Stimulated activated CD4-positive, alpha-beta T cell treated with anti-CD3 and anti-CD28 coated beads, Interleukin-15, amount 100 ng/mL, for 48 hours (primary cell): ENCODE results near the gene ADM5.

Experiments used
- DNase-seq, 2 donors: peaks; one replicate each; pipeline ENCODE4 v3.0.0-alpha.2; 2020; ENCODE audit warnings: low read depth in 2 of 2

Gene ADM5

DNA sequence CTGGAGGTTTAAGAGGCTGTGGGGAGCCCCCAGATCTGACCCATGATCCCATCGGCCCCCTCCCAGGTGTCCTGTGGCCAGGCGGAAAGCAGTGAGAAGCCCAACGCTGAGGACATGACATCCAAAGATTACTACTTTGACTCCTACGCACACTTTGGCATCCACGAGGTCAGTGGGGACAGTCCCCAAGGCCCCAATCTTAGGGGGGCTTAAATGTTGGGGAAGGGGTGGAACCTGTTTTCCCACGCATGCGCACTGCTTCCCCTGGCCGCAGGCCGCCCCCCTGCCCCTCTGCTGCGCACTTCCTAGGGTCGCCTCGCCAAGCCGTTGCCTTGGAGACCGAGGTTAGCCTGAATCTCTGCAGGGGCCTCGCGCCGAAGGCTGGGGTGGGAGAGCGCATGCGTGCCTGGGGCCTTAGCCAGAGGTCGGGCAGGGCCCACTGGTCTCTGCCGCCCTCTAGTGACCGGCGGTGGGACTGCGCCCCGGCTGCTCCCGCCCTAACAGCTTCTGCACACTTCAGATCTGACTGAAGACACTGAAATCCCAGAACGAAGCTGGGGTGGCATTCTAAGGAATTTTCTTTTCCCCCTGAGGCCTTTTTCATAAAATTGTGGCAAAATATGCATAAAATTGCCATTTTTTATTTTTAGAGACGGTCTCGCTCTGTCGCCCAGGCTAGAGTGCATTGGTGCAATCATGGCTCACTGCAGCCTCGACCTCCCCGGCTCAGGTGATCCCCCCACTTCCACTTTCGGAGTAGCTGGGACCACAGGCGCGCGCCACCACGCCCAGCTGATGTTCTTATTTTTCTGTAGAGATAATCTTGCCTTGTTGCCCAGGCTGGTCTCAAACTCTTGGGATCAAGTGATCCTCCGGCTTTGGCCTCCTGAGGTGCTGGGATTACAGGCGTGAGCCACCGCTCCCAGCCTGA, 8.7 kb upstream of the ADM5 start:
- DNase-seq: peak; percentile 84 to 94

DNA sequence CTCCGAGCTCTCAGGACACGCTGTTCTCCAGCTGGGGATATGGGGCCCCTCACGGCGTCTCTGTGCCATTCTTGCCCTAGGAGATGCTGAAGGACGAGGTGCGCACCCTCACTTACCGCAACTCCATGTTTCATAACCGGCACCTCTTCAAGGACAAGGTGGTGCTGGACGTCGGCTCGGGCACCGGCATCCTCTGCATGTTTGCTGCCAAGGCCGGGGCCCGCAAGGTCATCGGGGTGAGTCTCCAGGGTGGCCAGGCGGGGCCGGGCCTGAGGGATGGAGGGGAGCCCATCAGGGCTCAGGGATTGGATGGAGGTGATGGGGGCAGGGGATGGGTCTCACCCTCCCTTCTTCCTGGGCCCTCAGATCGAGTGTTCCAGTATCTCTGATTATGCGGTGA, 7.6 kb upstream of the ADM5 start:
- DNase-seq: no peak

DNA sequence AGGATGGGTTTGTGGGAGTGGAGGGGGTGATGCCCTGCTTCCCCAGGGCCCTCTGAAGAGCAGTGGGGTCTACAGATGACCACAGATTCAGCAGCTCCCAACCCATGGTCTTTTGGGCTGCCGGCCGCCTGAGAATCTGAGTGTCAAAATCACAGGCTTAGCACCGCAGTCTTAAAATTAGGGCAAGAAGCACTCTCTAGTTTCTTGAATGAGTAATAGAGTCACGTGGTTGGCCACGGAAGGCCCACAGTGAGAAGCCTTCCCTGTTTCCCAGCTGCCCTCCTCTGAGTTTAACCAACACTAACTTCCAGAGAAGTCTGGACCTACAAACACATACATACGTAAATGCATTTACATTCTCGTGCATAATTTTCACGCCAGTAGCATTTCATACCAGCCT, 7.1 kb upstream of the ADM5 start:
- DNase-seq: no peak

DNA sequence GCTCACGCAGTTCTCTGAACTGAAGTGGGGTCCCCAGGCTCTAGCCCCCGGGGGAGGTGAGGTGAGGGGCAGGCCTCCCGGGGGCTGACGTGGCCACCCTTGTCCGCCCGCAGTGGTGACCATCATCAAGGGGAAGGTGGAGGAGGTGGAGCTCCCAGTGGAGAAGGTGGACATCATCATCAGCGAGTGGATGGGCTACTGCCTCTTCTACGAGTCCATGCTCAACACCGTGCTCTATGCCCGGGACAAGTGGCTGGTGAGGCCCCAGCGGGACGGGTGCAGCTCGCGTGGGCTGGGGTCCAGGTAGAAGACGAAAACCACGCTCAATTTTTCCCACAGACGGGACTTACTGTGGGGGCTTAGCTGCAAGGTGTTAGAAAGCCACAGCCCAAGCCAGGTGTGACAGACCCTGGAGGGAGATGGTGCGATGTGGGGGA, 5.6 kb upstream of the ADM5 start:
- no peak for DNase-seq

DNA sequence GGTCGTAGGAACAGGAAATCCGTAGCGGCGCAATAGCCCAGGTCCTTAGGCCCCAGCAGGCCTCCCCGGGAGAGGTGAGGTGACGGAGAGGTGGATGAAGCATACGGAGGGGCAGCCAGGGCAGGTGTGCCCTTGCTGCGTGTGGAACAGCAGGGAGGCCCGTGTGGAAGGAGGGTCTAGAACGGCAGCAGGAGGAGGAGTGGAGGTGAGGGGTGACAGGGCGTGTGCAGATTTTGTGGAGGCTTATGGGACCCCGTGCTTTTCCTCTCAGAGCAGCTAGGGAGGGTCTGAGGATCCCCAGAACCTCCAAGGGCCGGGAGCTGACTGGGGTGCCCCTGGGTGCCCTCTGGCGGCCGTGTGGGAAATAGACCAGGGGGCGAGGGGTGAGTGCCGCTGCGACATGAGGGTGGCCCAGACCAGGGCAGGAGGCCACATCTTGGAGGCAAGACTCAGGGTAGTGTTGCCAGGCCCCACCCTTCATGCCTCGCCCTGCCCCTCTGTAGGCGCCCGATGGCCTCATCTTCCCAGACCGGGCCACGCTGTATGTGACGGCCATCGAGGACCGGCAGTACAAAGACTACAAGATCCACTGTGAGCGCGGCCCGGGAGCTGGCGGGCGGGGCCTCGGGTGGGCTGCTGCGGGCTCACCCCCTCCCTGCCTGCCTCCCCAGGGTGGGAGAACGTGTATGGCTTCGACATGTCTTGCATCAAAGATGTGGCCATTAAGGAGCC, 5.0 kb upstream of the ADM5 start:
- no peak for DNase-seq

DNA sequence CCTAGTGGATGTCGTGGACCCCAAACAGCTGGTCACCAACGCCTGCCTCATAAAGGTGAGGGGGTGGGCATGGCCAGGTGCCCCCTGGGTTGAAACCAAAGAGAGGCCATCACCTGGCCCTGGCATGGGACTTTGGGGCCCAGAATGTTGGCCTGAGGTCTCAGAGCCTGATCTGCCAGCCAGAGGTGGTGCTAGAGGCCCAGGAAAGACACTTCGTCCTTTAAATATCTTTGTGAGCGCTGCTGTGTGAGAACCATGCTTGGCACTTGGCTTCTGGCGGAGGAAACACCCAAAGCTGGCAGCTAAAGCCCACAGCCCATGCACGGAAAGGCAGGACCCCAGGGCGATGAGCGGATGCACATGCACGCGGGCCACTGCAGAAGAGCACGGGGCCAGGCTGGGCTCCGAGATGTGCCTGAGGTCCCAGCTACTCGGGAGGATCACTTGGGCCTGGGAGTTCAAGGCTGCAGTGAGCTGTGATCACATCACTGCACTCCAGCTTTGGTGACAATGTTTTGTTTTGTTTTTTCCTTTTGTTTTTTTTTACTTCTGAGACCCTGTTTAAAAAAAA, 4.3 kb upstream of the ADM5 start:
- no peak for DNase-seq

DNA sequence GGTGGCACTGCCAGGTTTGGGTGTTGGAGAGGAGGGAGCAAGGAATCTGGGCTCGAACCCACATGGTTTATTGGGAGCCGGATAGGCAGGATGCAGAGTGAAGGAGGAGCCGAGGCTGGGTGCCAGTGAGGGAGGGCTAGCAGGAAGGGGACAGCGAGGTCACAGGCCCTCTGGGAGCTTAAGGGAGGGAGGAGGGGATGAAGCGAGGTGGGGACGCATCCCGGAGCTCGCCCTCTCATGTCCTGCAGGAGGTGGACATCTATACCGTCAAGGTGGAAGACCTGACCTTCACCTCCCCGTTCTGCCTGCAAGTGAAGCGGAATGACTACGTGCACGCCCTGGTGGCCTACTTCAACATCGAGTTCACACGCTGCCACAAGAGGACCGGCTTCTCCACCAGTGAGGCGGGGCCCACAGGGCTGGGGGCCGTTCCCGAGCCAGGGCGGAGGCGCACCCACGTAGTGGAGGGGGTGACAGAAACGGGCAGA, 3.5 kb upstream of the ADM5 start:
- DNase-seq: no peak

DNA sequence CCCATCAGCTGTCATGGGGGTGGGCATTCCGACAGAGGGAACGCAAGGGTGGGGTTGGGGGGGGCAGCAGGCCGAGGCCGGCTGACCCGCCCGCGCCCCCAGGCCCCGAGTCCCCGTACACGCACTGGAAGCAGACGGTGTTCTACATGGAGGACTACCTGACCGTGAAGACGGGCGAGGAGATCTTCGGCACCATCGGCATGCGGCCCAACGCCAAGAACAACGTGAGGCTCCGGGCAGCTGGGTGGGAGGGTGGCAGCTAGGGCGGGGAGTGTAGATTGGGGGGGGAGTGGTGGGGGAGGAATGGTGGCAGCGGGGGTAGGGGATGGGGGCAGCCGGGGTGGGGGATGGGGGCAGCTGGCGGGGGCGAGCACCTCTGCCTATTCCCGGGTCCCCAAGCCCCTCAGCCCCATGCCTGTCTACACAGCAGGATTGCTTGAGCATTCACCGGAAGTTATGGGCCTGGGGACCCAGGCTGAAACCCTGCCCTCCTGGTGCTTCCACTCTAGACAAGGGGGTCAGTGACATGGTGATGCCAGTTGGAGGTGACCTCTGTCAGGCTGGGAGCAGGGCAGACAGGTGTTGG, 2.8 kb upstream of the ADM5 start:
- DNase-seq: no peak

DNA sequence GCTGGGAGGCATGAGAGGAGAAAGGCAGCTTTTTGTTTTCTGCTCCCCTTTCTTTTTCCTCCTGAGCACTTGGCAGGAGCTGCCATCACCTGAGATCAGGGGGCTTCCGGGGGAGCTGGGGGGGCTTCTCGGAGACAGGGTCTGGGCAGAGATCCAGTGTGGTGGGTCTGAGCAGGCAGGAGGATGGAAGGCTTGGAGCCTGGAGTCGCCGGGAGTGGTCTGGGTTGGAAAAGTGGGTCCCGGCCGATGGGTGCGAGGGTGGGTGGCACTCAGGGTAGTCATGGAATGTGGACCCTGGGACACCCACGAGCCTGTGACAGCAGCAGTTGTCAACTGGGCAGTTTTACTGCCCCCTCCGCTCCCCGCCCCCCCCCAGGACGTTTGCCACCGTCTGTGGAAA, 2.2 kb upstream of the ADM5 start:
- DNase-seq: no peak

DNA sequence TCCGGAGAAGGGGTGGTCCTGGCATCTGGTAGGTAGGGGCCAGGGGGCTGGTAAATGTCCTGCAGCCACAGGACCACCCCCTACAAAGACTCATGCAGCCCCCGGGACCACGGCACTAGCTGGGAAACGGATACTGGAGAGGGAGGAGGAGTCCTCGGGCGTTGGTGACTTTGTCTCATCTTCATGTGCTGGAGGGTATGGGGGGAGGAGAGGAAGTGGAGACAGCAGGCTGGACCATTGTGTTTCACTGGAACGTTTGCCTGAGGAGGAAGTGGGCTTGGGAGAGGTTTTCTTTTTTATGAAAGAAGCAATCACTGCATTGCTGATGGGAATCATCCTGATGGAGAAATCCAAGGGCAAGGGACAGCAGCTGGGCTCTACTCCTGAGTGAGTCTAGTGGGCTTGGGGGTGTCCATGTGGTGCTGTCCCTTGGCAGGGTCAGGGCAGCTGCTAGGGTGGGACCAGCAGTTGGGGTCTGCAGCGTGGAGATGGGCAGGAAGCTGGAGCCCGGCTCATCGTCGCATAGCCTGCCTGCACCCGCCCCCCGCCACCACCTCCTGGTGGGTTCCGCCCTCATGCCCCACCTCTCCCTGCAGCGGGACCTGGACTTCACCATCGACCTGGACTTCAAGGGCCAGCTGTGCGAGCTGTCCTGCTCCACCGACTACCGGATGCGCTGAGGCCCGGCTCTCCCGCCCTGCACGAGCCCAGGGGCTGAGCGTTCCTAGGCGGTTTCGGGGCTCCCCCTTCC, 1.7 kb upstream of the ADM5 start:
- DNase-seq: no peak

DNA sequence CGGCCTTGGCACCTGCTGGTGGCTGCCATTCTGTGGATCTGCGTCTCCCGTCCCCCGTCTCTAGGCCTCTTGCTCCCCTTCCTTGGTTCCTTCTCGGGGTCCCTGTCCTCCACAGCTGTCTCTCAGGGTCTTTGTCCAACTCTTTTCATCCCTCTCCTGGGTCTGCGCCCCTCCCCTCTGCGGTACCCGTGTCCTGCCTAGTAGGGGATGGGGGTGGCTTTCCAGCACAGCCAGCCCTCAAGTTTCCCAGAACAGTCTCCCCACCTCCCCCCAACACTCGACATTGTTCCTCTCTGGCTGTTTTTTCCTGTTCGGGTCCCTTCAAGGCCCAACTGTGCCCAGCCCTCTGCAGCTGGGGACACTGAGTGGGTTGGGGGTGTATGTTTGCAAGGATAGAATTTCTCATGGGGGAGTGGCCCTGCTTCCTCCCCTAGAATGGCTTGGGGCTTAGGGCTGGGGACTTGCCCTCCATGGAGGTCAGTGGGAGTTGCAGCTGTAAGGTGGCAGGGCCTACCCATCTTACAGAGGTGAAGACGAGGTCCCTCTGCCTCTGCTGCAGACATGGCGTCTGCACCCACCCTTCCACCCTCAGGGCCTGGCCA, 762 bp upstream of the ADM5 start:
- no peak for DNase-seq

DNA sequence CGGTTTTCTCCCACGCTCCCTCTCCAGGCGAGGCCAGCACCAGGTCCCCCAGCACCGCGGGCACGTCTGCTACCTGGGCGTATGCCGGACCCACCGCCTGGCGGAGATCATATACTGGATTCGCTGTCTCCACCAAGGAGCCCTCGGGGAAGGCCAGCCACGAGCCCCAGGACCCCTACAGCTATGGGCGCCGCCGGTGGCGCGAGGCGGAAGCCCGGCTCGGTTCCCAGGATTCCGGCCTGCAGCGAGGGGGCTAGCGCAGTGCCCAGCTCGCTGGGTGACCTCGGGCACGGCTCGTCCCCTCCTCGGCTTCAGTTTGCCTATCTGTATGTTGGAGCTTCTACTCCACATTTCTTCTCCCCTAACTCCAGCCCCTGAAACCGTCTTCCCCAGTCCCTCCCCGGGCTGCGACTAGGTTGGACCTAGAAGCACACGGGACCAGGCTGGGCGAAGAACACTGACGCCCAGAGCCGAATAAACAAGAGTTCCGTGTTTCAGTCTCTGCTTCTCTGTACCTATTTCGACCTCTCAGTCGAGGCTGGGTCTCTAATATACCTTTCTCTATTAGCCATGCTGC, 773 bp downstream of the ADM5 start:
- no peak for DNase-seq

DNA sequence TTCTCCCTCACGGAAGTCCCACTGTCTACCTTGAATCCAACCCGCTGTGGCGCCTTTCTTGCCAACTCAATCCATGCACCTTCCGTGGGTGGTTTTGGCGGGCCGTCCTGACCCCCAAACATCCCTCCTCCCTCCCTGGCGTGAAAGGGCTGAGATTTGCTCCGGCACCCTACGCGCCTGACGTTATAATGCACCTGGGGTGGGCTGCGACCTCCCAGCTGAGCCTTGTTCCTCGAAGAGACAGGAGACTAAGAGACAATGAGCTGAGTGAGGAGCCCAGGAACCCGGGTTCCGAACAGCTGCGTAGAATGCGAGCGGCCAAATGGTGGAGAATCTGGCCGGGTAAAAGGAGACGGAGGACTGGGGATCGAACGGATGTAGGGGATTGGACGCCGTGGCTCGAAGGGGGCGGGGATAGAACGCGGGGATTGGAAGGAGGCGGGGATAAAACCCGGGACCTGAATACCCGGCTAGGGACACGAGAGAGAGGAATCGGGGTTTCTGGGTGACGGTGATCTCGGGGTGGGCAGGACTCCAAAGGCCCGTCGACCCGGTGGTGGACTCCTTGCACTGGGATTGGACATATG, 1.4 kb downstream of the ADM5 start, which contains the start of gene CPT1C:
Gene CPT1C, plus strand, starts transcription at position 461 of the 587 bp plus-strand sequence. CDS start 1,137 bp downstream, outside the sequence.
- DNase-seq: peak; percentile 55

DNA sequence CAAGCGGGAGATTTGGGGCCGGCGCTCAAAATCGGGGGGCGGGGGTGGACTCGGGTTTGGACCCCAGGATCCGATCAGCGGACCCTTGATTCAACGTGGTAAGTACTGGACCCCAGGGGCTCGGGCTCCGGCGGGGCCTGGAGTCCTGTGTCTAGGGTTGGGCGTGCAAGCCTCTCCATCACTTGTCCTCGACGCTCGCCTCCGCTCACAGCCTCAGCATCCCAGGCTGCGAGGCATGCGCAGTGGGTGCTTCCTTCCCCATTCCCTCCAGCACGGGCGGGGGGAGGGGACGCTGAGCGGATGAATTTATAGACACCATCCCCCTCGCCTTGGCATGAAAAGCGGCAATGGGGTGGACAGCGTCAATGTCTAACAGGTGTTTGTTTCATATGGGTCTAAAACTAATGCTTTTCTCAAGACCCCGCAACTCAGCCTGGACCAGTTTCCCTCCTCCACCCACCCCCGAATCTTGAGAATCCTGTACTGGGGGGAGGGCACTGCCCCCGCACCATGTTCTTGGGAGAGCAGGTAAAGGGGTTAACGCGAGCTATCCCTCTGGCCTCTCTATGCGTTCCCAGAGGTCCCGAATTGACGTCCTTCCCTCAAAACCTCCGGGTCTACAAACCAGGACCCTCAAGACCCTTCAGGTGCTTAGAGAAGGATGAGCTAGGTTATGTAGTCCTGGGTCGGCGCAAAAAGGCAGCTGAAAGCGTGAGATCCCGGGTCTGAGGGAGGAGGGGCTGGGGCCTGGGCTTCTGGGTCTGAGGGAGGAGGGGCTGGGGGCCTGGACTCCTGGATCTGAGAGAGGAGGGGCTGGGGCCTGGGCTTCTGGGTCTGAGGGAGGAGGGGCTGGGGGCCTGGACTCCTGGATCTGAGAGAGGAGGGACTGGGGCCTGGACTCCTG, 2.1 kb downstream of the ADM5 start:
- no peak for DNase-seq

DNA sequence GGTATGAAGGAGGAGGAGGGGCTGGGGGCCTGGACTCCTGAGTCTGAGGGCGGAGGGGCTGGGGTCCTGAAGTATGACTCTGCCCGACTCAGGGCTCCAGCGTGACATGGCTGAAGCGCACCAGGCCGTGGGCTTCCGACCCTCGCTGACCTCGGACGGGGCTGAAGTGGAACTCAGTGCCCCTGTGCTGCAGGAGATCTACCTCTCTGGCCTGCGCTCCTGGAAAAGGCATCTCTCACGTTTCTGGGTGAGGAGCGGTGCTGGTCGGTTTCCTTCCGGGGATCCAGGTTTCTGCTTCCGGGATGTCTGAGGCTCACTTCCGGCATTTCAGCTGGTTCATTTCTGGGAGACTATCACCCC, 2.7 kb downstream of the ADM5 start:
- DNase-seq: no peak

DNA sequence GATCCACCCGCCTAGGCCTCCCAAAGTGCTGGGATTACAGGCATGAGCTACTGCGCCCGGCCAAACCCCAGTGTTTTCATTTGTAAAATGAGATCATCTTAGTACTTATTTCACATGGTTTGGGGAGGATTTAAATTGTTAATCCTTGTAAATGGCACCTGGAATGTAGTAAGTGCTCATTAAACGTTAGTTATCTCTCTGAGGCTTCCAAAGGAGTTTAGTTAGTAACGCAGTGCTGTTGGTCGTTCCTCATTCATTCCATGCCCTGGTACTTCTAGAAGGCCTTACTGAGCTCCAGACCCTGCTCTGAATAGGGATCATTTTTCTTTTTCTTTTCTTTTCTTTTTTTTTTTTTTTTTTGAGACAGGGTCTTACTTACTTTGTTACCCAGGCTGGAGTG, 6.7 kb downstream of the ADM5 start:
- no peak for DNase-seq

DNA sequence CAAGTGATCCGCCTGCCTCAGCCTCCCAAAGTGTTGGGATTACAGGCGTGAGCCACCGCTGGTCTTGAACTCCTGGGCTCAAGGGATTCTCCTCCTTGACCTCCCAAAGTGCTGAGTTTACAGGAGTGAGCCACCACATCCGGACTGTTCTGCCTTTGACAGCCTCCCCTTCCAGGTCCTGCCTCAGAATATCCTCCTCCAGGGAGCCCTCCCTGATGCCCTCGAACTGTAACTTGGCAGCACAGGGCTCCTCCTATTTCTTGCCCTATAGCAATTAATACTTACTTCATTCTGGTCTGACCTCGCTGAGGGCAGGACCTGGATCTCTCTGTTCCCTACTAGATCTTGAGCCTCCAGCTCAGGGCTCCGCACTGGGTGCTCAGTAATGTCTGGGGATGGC, 7.5 kb downstream of the ADM5 start:
- no peak for DNase-seq

DNA sequence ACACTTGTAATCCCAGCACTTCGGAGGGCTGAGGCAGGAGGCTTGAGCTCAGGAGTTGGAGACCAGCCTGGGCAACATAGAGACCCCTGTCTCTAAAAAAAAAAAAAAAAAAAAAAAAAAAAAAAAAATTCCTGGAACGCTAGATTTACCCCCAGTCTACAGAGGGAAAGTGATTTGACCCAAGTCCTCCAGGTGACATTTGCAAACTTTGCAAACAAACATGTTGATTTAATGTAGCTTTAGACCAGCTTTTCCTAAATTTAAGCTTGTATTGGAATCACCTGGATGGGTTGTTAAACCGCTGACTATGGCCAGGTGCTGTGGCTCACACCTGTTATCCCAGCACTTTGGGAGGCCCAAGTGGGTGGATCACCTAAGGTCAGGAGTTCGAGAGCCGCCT, 10.0 kb downstream of the ADM5 start:
- no peak for DNase-seq

DNA sequence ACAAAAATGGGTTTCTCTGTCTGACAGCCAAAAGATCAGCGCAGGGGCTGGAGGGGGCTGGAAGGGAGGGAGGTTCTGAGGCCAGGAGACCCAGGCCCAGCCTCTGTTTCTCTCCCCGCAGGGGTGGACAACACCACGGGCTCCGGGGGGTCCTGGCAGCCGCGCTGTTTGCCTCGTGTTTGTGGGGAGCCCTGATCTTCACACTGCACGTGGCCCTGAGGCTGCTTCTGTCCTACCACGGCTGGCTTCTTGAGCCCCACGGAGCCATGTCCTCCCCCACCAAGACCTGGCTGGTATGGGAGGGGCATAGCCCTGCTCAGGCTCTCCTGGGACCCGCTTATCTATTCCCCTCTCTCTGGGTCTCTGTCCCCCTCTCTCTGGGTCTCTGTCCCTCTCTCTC, 11.2 kb downstream of the ADM5 start:
- no peak for DNase-seq
